ENCODE results near the gene SERPINA3.
"Not testable (repeated sequence)": the region's sequence is repeated elsewhere in the genome, so short reads cannot be mapped to it uniquely, and the experiment has no call there.

The SERPINA3 gene

GRCh38 chr14:94584591-94585280, 27.5 kb upstream of the SERPINA3 start:
- DNase-seq = no peak

- no peak for DNase-seq
Observed at GRCh38 chr14:94586635-94587034, 25.6 kb upstream of the SERPINA3 start.

GRCh38 chr14:94588311-94588710, 23.9 kb upstream of the SERPINA3 start:
- no peak for DNase-seq

DNA sequence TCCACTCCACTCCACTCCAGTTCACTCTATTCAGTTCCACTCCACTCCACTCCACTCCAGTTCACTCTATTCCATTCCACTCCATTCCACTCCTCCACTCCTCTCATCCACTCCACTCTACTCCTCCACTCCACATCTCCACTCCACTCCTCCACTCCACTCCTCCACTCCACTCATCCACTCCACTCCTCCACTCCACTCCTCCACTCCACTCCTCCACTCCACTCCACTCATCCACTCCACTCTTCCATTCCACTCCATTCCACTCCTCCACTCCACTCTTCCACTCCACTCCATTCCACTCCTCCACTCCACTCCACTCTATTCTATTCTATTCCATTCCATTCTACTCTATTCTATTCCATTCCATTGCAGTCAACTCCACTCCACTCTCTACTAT, 21.1 kb upstream of the SERPINA3 start:
- DNase-seq = no peak

GRCh38 chr14:94591871-94592270, 20.3 kb upstream of the SERPINA3 start:
- no peak for DNase-seq

DNA sequence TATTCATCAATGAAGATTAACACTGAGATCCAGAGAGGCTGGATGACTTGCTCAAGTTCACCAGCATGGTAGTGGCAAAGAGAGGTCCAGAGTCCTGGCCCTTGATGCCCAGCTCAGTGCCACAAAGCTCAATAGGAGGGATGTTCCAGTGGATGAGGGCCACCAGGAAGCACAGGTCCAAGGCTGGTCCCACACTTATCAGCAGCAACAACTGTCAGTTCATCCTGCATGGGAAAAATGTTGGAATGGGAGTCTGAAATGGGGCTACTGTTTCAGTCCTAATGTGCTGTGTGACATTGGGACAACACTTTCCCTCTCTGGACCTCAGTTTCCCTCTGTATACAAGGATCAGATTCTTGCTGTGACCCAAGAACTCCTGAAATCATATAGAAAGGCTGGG, 19.7 kb upstream of the SERPINA3 start:
- no peak for DNase-seq

DNA sequence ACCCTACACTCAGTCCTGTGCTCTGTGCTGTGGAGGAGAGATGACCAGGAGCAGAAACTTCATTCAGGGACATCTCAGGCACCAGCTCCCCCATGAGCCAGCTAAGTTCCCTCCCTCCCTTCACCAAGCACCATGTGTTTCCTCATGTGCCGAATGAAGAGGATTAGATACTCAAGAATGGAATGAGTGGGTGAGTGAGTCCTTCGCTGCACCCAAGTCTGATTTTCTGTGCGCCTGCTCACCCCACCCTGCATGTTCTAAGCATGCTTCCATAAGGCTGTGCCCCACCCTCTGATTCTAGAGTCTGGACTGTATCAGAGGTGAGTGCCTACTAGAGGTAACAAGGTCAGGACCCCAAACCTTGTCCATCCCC, 18.8 kb upstream of the SERPINA3 start:
- no peak for DNase-seq

GRCh38 chr14:94593749-94594431, 18.3 kb upstream of the SERPINA3 start:
- no peak for DNase-seq

- no peak for DNase-seq
Observed at GRCh38 chr14:94594441-94594840, 17.8 kb upstream of the SERPINA3 start.

DNA sequence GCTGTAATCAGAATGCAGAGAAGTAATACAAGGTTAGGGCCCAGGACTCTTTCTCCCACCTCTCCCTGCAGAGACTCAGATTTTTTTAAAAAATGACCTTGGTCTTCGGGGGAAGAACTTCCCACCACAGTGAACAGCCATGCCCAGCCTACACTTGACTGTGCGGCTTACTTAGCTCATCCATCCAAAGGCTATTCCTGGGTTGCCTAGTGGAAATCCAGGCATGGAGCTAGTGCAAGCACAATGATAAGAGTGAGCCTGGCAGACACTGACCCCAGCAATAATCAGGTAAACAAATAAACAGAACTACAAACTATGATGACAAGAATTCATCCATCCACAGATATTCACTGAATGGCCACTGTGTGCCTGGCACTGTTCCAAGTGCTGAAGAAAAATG, 16.3 kb upstream of the SERPINA3 start:
- no peak for DNase-seq

- DNase-seq = no peak
Observed at GRCh38 chr14:94596361-94596760, 15.8 kb upstream of the SERPINA3 start.

- no peak for DNase-seq
Observed at GRCh38 chr14:94597788-94598187, 14.4 kb upstream of the SERPINA3 start.

- no peak for DNase-seq
Observed at GRCh38 chr14:94598506-94598815, 13.7 kb upstream of the SERPINA3 start.

GRCh38 chr14:94598816-94599655, 13.2 kb upstream of the SERPINA3 start:
- peak; percentile 96 for DNase-seq

GRCh38 chr14:94599656-94600004, 12.6 kb upstream of the SERPINA3 start:
- no peak for DNase-seq

- DNase-seq = no peak
Observed at GRCh38 chr14:94600148-94600545, 12.0 kb upstream of the SERPINA3 start.

- peak; percentile 90 for DNase-seq
Observed at GRCh38 chr14:94601884-94602391, 10.3 kb upstream of the SERPINA3 start.

DNA sequence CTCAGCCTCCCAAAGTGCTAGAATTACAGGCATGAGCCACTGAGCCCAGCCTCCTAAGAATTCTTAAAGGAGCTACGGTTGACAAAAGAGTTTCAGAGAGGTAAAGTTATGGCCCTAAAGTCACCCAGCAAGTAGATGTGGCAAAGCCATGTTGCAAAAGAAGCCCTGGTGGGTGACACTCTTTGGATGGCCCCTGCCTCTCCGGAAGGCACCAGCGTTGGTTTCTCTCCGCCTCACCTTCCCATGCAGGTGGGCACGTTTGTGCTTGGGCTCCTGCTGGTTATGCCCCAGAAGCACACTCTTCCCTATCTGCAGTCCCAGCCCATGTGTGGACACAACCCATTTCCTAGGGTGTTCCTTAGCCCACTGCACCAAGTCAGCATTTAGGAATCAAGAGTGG, 9.5 kb upstream of the SERPINA3 start:
- DNase-seq = no peak

DNA sequence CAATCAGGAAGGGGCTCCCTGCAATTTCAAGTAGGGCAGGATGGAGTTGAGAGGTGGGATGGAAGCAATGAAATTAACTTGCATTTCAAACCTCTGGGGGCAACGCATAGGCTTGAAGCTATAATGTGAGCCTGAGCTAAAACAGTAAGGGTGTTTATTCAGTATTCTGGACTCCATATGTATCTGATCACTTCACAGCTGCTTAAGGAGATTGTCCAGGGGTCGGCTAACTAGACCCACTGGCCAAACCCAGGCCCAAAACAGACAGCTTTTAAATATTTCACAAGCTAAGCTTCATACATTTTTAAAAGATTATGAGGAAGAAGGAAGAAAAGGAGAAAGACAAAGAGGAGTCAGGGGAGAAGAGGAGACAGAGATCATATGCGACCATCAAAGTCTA, 6.8 kb upstream of the SERPINA3 start:
- no peak for DNase-seq

- DNase-seq = not testable (repeated sequence)
Observed at GRCh38 chr14:94608966-94609365, 3.2 kb upstream of the SERPINA3 start.

GRCh38 chr14:94611179-94611578, 1.0 kb upstream of the SERPINA3 start:
- DNase-seq = no peak

DNA sequence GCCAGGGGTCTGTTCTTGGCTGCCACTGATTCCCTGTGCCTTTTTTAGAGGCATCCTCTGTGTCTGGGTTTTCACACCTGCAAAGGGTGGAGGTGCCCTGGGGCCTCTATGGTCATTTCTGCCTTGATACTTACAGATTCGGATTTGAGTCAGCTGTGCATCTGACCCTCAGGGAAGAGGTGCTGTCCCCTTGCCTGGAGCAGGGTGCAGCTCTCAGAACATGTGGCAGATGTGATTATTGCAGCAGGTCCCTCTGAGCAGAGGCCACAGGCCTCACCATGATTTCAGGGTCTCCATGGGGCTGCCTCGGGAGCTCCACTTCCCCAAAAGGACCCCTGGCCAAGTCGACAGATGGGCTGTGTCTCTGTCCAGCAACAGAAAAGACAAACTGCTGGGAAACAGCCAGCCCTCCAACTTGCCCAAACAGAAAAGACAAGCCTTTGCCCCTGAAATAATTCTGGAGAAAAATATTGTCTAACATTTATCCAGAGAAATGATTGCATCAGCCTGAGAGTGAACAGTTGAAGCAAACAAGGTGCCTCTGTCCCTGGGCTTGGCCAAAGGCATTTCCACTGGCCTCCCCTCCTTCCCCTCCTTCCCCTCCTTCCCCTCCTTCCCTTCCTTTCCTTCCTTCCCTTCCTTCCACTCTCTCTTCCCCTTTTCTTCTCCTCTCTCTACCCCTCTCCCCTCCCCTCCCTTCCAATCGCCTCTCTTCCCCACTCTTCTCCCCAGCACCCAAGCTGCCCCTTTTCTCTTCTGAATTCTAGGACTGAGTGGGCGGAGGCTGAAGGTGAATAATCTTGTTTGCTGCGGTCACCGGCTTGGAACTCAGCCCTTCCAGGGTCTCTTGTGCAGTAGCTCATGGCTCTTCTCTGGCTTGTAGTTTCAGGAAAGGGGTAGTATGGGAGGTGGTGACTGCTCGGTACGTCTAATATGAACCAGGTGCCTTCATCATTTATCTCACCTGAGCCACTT, 676 bp downstream of the SERPINA3 start:
- no peak for DNase-seq
